ENCODE data around the gene MMP17. TPM values are rescaled to one million over a fixed set of nuclear protein-coding genes. Genes with fewer than 3 reads are reported as not detected.

MMP17 gene
- polyA plus RNA-seq, 1 of the 3 experiments (the other 2 are of a cell fraction) = 14.0 TPM

GRCh38 chr12:131793243-131794022, 34.8 kb upstream of the MMP17 start:
- ChIA-PET CTCF (no interaction called here), POLR2A (no interaction called here)
- Histone ChIP-seq H3F3A (replicated peaks; ENCODE audit: insufficient read depth) (peaks cover 3% of the 10 kb centered on the region), H3K27ac (ENCODE audit: low read depth in 2 of 2, low read length in 1 of 2) (no peak overlapping the region), H4K20me1 (ENCODE audit: insufficient read depth) (no peaks in the 10 kb centered on the region), H3K9ac (no peak overlapping the region), H3K9me2 (no peaks in the 10 kb centered on the region), H3K27me3 (ENCODE audit: insufficient read depth) (no peaks in the 10 kb centered on the region), H3K36me3 (replicated peaks in 1 of 2; ENCODE audit: control insufficient read depth in 1 of 2, insufficient read depth in 2 of 2, low read length in 1 of 2) (peaks cover 26 to 45% of the 10 kb centered on the region in 2 experiments), H3K4me1 (ENCODE audit: control insufficient read depth in 1 of 2, insufficient read depth in 2 of 2, low read depth in 1 of 2, low read length in 1 of 2) (no peaks in the 10 kb centered on the region), H3K4me2 (no peak overlapping the region), H3K79me2 (ENCODE audit: insufficient read depth) (no peaks in the 10 kb centered on the region; the same call in 1 of the 2 replicates), H2AFZ (ENCODE audit: low read depth) (no peak overlapping the region), H3K4me3 (ENCODE audit: low read depth in 2 of 2, low read length in 1 of 2) (no peak overlapping the region), H3K9me3 (no peaks in the 10 kb centered on the region)
- TF ChIP-seq EP300 (IDR thresholded peaks at IDR 0.05; ENCODE audit: borderline replicate concordance in 1 of 2, low read depth in 1 of 2, low read length in 1 of 2) = no peak
- TF ChIP-seq RCOR1 (IDR thresholded peaks at IDR 0.05; ENCODE audit: low read length) = no peak
- no peak for TF ChIP-seq YY1 (IDR thresholded peaks at IDR 0.05; ENCODE audit: low read depth)
- no peak for TF ChIP-seq IRF3 (IDR thresholded peaks at IDR 0.05; ENCODE audit: low read depth, low read length)
- no peak for TF ChIP-seq CTCF (IDR thresholded peaks at IDR 0.05)
- no peak for TF ChIP-seq GATA2 (CRISPR knock-in tag; IDR thresholded peaks at IDR 0.05)
- TF ChIP-seq RAD21 (IDR thresholded peaks at IDR 0.05; ENCODE audit: low read length) = no peak
- no peak for TF ChIP-seq GABPA (IDR thresholded peaks at IDR 0.05; ENCODE audit: low read depth)
- no peak for TF ChIP-seq TAF1 (IDR thresholded peaks at IDR 0.05; ENCODE audit: borderline replicate concordance, low read depth, low read length)
- TF ChIP-seq FOXJ3 (CRISPR knock-in tag; IDR thresholded peaks at IDR 0.05) = no peak
- TF ChIP-seq JUND (IDR thresholded peaks at IDR 0.05) = no peak
- no peak for TF ChIP-seq POLR2AphosphoS5 (IDR thresholded peaks at IDR 0.05; ENCODE audit: low read depth, low read length)
- TF ChIP-seq MAX (IDR thresholded peaks at IDR 0.05; ENCODE audit: low read depth) = no peak
- TF ChIP-seq USF1 (IDR thresholded peaks at IDR 0.05; ENCODE audit: borderline replicate concordance, low read depth) = no peak
- no peak for DNase-seq
- WGBS (ENCODE audit: low lambda C conversion rate) = 84% methylated on average over 19 of the region's 19 CpGs
